Keratinocyte (primary cell): ENCODE measurements around the gene ABCD1. TPM values are rescaled to one million over a fixed set of nuclear protein-coding genes. Genes with fewer than 3 reads are reported as not detected.
"Not testable (repeated sequence)": the region's sequence is repeated elsewhere in the genome, so short reads cannot be mapped to it uniquely, and the experiment has no call there.

Source experiments
- DNase-seq: peaks from one replicate; pipeline ENCODE4 v3.0.0-alpha.2; 2011; ENCODE audit warnings: low read depth, missing footprints, low spot score
- FAIRE-seq: peaks from 2 replicates; lab custom pipeline; 2011; peaks lifted over from hg19 to GRCh38; lab: Jason Lieb, UNC
- H2AFZ ChIP-seq: 2 replicates; pipeline ENCODE4 v1.6.0; 2012; ENCODE audit warnings: low read length, control low read depth, inconsistent platforms; ENCODE audit not compliant: control insufficient read depth
- H3K27ac ChIP-seq: 2 replicates; pipeline ENCODE4 v1.5.1; 2011; ENCODE audit warnings: low read length; ENCODE audit not compliant: control insufficient read depth, insufficient read depth
- H3K27me3 ChIP-seq: 3 replicates; pipeline ENCODE4 v1.6.0; 2011; ENCODE audit warnings: low read length; ENCODE audit not compliant: control insufficient read depth, insufficient read depth; ENCODE audit errors: extremely low read depth
- H3K36me3 ChIP-seq, 2 experiments: 2 replicates in 1 of 2; 3 replicates in 1 of 2; pipeline ENCODE4 v1.5.1; 2011; ENCODE audit warnings: low read length in 2 of 2, mild to moderate bottlenecking in 1 of 2; ENCODE audit not compliant: control insufficient read depth in 2 of 2, insufficient read depth in 2 of 2; ENCODE audit errors: extremely low read depth in 1 of 2
- H3K4me1 ChIP-seq: 3 replicates; pipeline ENCODE4 v1.5.1; 2011; ENCODE audit warnings: low read length; ENCODE audit not compliant: control insufficient read depth, insufficient read depth; ENCODE audit errors: extremely low read depth
- H3K4me2 ChIP-seq: 3 replicates; pipeline ENCODE4 v1.6.0; 2011; ENCODE audit warnings: low read depth, low read length; ENCODE audit not compliant: control insufficient read depth, insufficient read depth; ENCODE audit errors: extremely low read depth
- H3K4me3 ChIP-seq, 3 experiments: fragments of 200-600 bp in 1 of 3; sonication (generic) in 1 of 3; 2 replicates in 2 of 3; 3 replicates in 1 of 3; pipeline ENCODE4 v1.5.1; 2011 to 2016; ENCODE audit warnings: low read length in 3 of 3, mild to moderate bottlenecking in 3 of 3, control low read depth in 2 of 3, inconsistent platforms in 1 of 3, low read depth in 1 of 3, mixed read lengths in 1 of 3, mixed run types in 1 of 3, moderate library complexity in 1 of 3; ENCODE audit not compliant: control insufficient read depth in 2 of 3, insufficient read depth in 2 of 3; ENCODE audit errors: extremely low read depth in 1 of 3
- H3K79me2 ChIP-seq: 2 replicates; pipeline ENCODE4 v1.6.0; 2012; ENCODE audit warnings: low read length; ENCODE audit not compliant: control insufficient read depth, insufficient read depth
- H3K9ac ChIP-seq: 3 replicates; pipeline ENCODE4 v1.6.0; 2011; ENCODE audit warnings: low read length; ENCODE audit not compliant: control insufficient read depth, insufficient read depth; ENCODE audit errors: extremely low read depth
- H3K9me1 ChIP-seq: 3 replicates; pipeline ENCODE4 v1.6.0; 2011; ENCODE audit warnings: low read length; ENCODE audit not compliant: control insufficient read depth, insufficient read depth; ENCODE audit errors: extremely low read depth
- H3K9me3 ChIP-seq: 2 replicates; pipeline ENCODE4 v1.5.1; 2012; ENCODE audit warnings: low read depth, low read length; ENCODE audit not compliant: control insufficient read depth
- H4K20me1 ChIP-seq: 3 replicates; pipeline ENCODE4 v1.6.0; 2011; ENCODE audit warnings: low read length; ENCODE audit not compliant: control insufficient read depth, insufficient read depth; ENCODE audit errors: extremely low read depth
- CTCF ChIP-seq, 3 experiments: IDR thresholded peaks in 1 of 3; conservative IDR thresholded peaks in 1 of 3; optimal IDR thresholded peaks in 1 of 3; 2 replicates in 2 of 3; 3 replicates in 1 of 3; pipeline versions ENCODE3 to v1.5.1; 2011; ENCODE audit warnings: low read length in 3 of 3, mild to moderate bottlenecking in 3 of 3, moderate library complexity in 2 of 3, control low read depth in 1 of 3, inconsistent platforms in 1 of 3; ENCODE audit not compliant: insufficient read depth in 2 of 3; ENCODE audit errors: extremely low read depth in 1 of 3
- EZH2 ChIP-seq: IDR thresholded peaks from one replicate; pipeline ENCODE4 v1.6.1; 2012; ENCODE audit warnings: inconsistent platforms, mild to moderate bottlenecking, low read length, moderate library complexity
- dilution Hi-C: fragments of 300-500 bp; cut with MboI; formaldehyde crosslinking; loops from one replicate; pipeline ENCODE4 v1.7.0; 2020; ENCODE audit warnings: low sequenced_read_pairs; ENCODE audit not compliant: extremely low pct_ligation_motif_present
- polyA plus RNA-seq, 5 experiments: library from polyadenylated mRNA; depleted of rRNA in 3 of 5; stranded (reverse) in 3 of 5; stranded (forward) in 1 of 5; unstranded in 1 of 5; fragments of >200 nt; gene quantifications; 1 replicate in 1 of 5; 2 replicates in 3 of 5; 3 replicates in 1 of 5; pipeline versions ENCODE4 v1.2.1 to v1.2.3, GENCODE V29; 2011 to 2012; ENCODE audit warnings: missing spikeins in 2 of 5, low read depth in 1 of 5, low replicate concordance in 1 of 5

Gene ABCD1
- polyA plus RNA-seq, 1 donor (not counting 4 experiments of a cell fraction or from before 2014, with no cell fraction given): 0.81 TPM

GRCh38 chrX:153693216-153694086 lies 31.2 kb upstream of the ABCD1 start:
- Histone ChIP-seq H3K4me1 (peaks cover 8% of the 10 kb centered on the region), H3K9ac (no peak overlapping the region), H3K9me1 (no peaks in the 10 kb centered on the region), H3K9me3 (no peaks in the 10 kb centered on the region), H4K20me1 (no peaks in the 10 kb centered on the region), H3K36me3 (no peaks in the 10 kb centered on the region), H2AFZ (no peak overlapping the region), H3K27ac (no peak overlapping the region), H3K79me2 (peaks cover 11% of the 10 kb centered on the region), H3K4me3 (no peak overlapping the region), H3K4me2 (no peak overlapping the region), H3K27me3 (no peaks in the 10 kb centered on the region)
- TF ChIP-seq EZH2 (no peak), CTCF (optimal IDR thresholded peaks at IDR 0.05 in 1 of 3, IDR thresholded peaks at IDR 0.05 in 1 of 3, conservative IDR thresholded peaks at IDR 0.05 in 1 of 3; ENCODE audit: extremely low read depth in 1 of 3, insufficient read depth in 2 of 3, low read length in 3 of 3) (no peak)
- no peak for DNase-seq
- FAIRE-seq: no peak
- dilution Hi-C loops: no loop called here

GRCh38 chrX:153694256-153694655 lies 30.4 kb upstream of the ABCD1 start:
- H3K9me3 ChIP-seq, DNase-seq, H3K4me1 ChIP-seq, H3K4me2 ChIP-seq, H3K27ac ChIP-seq, H3K9ac ChIP-seq, H3K4me3 ChIP-seq, H3K27me3 ChIP-seq, H3K36me3 ChIP-seq, dilution Hi-C loops, H3K9me1 ChIP-seq, H4K20me1 ChIP-seq, FAIRE-seq, H2AFZ ChIP-seq: not testable (repeated sequence)
- H3K79me2 ChIP-seq: peaks cover 11% of the 10 kb centered on the region
